ENCODE results near the gene MADCAM1.
A peak's percentile ranks its signal among the peaks of the same experiment; 100 is the strongest.
"Not testable (repeated sequence)": the region's sequence is repeated elsewhere in the genome, so short reads cannot be mapped to it uniquely, and the experiment has no call there.

Gene MADCAM1

DNA sequence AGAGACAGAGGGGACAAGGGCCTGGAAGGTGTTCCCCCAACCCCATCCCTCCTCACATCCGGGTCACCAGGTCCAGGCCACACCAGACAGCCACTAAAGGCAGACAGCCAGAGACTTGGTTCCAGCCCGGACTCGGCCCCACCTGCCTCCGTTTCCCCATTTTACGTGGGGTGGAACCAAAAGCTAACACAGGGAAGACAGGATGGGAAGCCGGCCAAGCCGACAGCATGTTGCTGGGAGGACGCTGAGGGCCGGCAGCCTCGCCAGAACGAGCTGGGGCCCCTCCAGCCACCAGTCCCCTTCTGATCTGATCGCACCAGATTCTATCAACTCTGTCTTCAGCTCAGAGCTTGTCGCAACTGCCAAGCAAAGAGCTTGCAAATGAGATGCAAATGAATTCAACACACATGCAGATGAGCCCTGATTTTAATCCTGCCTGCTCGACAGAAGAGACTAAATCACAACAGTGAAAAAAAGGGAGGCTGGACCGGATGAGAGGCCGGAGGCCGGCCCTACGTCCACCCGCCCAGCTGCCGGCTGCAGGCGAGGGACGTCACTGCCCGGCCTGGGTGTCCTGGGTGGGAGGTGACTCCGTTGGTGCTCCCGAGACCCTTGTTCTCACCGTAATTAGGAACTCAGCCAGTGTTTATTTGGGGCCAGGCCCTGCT, 17.9 kb upstream of the MADCAM1 start:
- TF ChIP-seq, protein P1, sequence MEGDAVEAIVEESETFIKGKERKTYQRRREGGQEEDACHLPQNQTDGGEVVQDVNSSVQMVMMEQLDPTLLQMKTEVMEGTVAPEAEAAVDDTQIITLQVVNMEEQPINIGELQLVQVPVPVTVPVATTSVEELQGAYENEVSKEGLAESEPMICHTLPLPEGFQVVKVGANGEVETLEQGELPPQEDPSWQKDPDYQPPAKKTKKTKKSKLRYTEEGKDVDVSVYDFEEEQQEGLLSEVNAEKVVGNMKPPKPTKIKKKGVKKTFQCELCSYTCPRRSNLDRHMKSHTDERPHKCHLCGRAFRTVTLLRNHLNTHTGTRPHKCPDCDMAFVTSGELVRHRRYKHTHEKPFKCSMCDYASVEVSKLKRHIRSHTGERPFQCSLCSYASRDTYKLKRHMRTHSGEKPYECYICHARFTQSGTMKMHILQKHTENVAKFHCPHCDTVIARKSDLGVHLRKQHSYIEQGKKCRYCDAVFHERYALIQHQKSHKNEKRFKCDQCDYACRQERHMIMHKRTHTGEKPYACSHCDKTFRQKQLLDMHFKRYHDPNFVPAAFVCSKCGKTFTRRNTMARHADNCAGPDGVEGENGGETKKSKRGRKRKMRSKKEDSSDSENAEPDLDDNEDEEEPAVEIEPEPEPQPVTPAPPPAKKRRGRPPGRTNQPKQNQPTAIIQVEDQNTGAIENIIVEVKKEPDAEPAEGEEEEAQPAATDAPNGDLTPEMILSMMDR (IDR thresholded peaks at IDR 0.05; ENCODE audit: low read depth, low read length) = no peak
- DNase-seq (ENCODE audit: low read depth in 2 of 2) = no peak
- H3K4me3 ChIP-seq (replicated peaks in 1 of 2; ENCODE audit: low read depth in 2 of 2, low read length in 2 of 2) = no peak overlapping the region

DNA sequence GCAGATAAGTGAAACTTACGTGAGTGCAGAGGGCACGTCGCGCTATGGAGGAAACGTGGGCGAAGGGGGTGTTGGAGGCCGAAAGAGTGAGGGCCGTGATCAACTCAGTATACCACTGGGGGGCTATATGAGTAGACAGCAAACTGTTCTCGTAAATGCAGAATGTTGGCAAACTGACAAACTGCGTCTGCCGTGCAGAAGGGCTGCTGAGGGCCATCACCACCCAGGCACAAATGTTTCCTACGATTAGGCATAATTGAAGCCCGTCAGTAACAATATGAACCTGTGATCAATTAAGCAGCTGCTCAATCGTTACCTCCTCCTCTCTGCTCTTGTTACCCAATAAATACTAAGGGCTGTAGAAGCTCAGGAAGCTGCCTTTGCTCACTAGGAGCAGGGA, 17.3 kb upstream of the MADCAM1 start:
- TF ChIP-seq, protein P1 (IDR thresholded peaks at IDR 0.05; ENCODE audit: low read depth, low read length) = no peak
- H3K4me3 ChIP-seq (replicated peaks in 1 of 2; ENCODE audit: low read depth in 2 of 2, low read length in 2 of 2) = no peak overlapping the region
- DNase-seq (ENCODE audit: low read depth in 2 of 2) = no peak

DNA sequence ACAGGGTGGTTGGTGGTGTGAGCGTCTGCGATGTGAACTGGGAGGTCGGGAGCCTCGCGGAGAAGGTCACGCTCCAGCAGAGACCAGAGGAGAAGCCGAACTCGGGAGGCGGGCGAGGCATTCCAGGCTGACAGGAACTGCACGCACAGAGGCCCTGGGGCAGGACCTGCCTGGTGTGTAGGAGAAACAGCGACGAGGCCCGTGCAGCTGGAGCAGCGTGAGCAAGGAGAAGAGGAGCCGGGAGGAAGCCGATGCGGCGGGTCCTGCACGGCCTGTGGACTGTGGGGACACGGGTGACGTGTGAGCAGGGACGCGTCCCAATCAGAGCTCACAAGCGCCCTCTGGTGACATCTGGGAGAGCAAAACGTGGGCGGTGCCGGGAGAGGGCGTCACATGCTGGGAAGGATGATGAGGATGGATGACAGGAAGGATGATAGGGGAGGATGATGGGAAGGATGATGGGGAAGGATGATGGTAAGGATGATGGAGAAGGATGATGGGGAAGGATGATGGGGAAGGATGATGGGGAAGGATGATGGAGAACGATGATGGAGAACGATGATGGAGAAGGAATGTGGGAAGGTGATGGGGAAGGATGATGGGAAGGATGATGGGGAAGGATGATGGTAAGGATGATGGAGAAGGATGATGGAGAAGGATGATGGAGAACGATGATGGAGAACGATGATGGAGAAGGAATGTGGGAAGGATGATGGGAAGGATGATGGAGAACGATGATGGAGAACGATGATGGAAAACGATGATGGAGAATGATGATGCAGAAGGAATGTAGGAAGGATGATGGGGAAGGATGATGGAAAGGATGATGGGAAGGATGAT, 16.1 kb upstream of the MADCAM1 start:
- H3K4me3 ChIP-seq (replicated peaks in 1 of 2; ENCODE audit: low read depth in 2 of 2, low read length in 2 of 2) = peak overlapping the region in 1 of 2 donors; percentile 34
- peak; percentile 47 to 72 for DNase-seq (ENCODE audit: low read depth in 2 of 2)
- TF ChIP-seq, protein P1 (IDR thresholded peaks at IDR 0.05; ENCODE audit: low read depth, low read length) = peak; percentile 62

DNA sequence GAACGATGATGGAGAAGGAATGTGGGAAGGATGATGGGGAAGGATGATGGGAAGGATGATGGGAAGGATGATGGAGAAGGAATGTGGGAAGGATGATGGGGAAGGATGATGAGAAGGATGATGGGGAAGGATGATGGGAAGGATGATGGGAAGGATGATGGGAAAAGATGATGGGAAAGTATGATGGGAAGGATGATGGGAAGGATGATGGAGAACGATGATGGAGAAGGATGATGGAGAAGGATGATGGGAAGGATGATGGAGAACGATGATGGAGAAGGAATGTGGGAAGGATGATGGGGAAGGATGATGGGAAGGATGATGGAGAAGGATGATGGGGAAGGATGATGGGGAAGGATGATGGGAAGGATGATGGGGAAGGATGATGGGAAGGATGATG, 15.2 kb upstream of the MADCAM1 start:
- H3K4me3 ChIP-seq (replicated peaks in 1 of 2; ENCODE audit: low read depth in 2 of 2, low read length in 2 of 2); DNase-seq (ENCODE audit: low read depth in 2 of 2): not testable (repeated sequence)

DNA sequence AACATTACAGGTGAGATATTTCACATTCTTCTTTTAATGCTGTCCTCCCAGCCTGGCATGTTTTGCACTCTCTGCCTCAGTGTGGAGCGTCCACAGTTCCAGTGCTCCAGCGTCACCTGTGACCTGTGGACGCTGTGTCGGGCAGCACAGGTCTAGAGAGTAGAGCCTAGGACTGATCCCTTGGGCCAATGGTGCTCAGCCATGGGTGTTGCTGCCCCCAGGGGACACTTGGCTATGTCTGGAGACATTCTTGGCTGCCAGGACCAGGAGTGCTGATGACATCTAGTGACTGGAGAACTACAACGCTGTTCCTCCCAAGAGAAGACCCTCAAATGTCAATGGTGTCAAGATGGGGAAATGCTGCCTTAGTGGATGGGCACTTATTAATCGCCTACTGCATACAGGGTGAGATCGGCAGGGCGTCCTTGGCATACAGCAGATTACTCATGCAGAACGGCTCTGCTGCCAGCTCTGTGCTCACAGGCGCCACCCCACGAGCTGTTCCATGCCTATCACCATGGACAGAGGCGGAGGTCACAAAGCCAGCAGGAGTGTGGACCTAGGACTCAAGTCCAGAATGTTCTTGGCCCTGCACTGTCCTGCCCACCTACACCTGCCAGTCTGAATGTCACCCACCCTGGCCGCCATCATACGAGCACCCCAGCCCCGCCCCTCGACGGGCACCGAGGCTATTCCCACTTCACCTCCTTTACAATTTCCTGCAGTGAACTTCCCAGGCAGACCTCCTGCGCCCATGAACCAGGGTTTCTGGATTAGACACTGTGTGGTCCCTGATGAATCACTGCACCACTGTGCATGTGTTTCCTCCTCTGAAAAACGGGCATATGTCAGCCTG, 13.9 kb upstream of the MADCAM1 start:
- no peak for DNase-seq (ENCODE audit: low read depth in 2 of 2)
- H3K4me3 ChIP-seq (replicated peaks in 1 of 2; ENCODE audit: low read depth in 2 of 2, low read length in 2 of 2) = no peak overlapping the region
- TF ChIP-seq, protein P1 (IDR thresholded peaks at IDR 0.05; ENCODE audit: low read depth, low read length) = peak; percentile 14

DNA sequence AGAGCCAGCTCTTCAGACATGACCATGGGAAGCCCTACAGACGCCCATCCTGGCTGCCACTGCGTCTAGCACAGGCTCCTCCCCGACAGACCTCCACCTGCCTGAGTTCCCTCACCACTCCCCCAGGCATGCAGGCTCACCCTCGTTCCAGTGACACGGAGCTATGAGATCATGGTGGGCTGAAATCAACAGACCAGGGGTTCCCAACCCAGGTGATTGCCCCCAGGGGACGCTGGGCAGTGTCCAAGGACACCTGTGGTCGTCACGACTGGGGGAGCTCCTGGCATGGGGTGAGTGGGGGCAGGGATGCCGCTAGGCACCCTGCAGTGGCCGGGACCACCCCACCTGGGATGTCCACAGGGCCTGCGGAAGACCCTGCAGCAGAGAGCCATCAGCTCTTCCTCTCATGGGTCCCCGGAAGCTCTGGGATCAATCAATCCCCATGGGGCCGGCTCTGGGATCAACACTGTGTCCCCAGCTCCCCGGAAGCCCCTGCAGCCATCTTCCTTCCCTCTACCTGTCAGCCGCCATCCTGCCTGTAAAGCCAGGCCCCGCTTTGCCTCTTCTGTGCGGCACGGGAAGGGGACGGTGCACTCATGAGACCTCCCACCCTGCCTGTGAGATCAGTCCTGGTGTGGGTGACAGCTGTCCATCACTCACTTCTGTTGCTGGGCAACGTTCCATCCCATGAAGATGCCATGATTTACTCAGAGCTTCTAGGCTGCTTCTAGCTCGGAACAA, 12.8 kb upstream of the MADCAM1 start:
- no peak for DNase-seq (ENCODE audit: low read depth in 2 of 2)
- TF ChIP-seq, protein P1 (IDR thresholded peaks at IDR 0.05; ENCODE audit: low read depth, low read length) = no peak
- no peak overlapping the region for H3K4me3 ChIP-seq (replicated peaks in 1 of 2; ENCODE audit: low read depth in 2 of 2, low read length in 2 of 2)

All from cardiac fibroblast (primary cell).